Measurements from ENCODE around the gene KCTD3.

KCTD3 gene

GRCh38 chr1:215567491-215568298 is 591 bp downstream of the KCTD3 start:
- Histone ChIP-seq H3K14ac (ENCODE audit: low read length in 2 of 2) (peak overlapping the region in 1 of 2 experiments; percentile 95), H2BK12ac (ENCODE audit: low read length in 2 of 2) (peak overlapping the region in 1 of 2 experiments; percentile 72), H3K4me3 (ENCODE audit: insufficient read depth in 1 of 2, low read depth in 1 of 2, low read length in 2 of 2) (peak overlapping the region; percentile 77 to 92), H2AK5ac (ENCODE audit: low read length, severe bottlenecking) (no peak overlapping the region), H3K23ac (ENCODE audit: low read length in 2 of 2) (peak overlapping the region in 1 of 2 experiments; percentile 57), H2BK15ac (ENCODE audit: low read depth, poor library complexity, severe bottlenecking) (peak overlapping the region; percentile 73), H3K79me1 (replicated peaks; ENCODE audit: low read length, poor library complexity, severe bottlenecking) (no peaks in the 10 kb centered on the region), H3K4ac (ENCODE audit: low read depth in 1 of 2, low read length in 2 of 2) (peak overlapping the region; percentile 57 to 71), H3K36me3 (ENCODE audit: control insufficient read depth in 1 of 2, insufficient read depth in 2 of 2, low read depth in 1 of 2, low read length in 2 of 2) (no peaks in the 10 kb centered on the region), H4K8ac (ENCODE audit: low read length) (peak overlapping the region; percentile 54), H2BK5ac (ENCODE audit: low read depth, low read length, poor library complexity, severe bottlenecking) (peak overlapping the region; percentile 53), H3K9me3 (ENCODE audit: control insufficient read depth, low read length) (no peaks in the 10 kb centered on the region), H4K91ac (ENCODE audit: low read length) (peak overlapping the region; percentile 87), H2BK120ac (ENCODE audit: low read depth, low read length) (peak overlapping the region; percentile 54), H3K9ac (ENCODE audit: low read length) (peak overlapping the region; percentile 98), H2AFZ (ENCODE audit: low read depth, low read length) (peak overlapping the region; percentile 77), H3K4me1 (ENCODE audit: control insufficient read depth, insufficient read depth, low read depth, low read length) (peaks cover 5% of the 10 kb centered on the region), H3K27me3 (ENCODE audit: control insufficient read depth in 1 of 2, insufficient read depth in 1 of 2, low read length in 2 of 2) (no peaks in the 10 kb centered on the region), H3K18ac (ENCODE audit: low read depth in 1 of 2, low read length in 2 of 2) (peak overlapping the region; percentile 90 to 95), H3K27ac (ENCODE audit: low read length, poor library complexity, severe bottlenecking) (peak overlapping the region; percentile 88), H3K4me2 (ENCODE audit: low read length, poor library complexity, severe bottlenecking) (peak overlapping the region; percentile 59)
- DNase-seq: peak; percentile 74
- under 1% methylated on average over 43 of the region's 63 CpGs for WGBS

GRCh38 chr1:215568299-215568692 is 1.2 kb downstream of the KCTD3 start:
- no peak overlapping the region for H2BK120ac ChIP-seq (ENCODE audit: low read depth, low read length)
- H3K4ac ChIP-seq (ENCODE audit: low read depth in 1 of 2, low read length in 2 of 2): no peak overlapping the region
- DNase-seq: peak; percentile 69
- H3K79me1 ChIP-seq (replicated peaks; ENCODE audit: low read length, poor library complexity, severe bottlenecking): no peaks in the 10 kb centered on the region
- peak overlapping the region; percentile 59 for H3K4me2 ChIP-seq (ENCODE audit: low read length, poor library complexity, severe bottlenecking)
- no peak overlapping the region for H2BK5ac ChIP-seq (ENCODE audit: low read depth, low read length, poor library complexity, severe bottlenecking)
- no peak overlapping the region for H2AFZ ChIP-seq (ENCODE audit: low read depth, low read length)
- no peak overlapping the region for H2BK12ac ChIP-seq (ENCODE audit: low read length in 2 of 2)
- H3K27ac ChIP-seq (ENCODE audit: low read length, poor library complexity, severe bottlenecking): peak overlapping the region; percentile 88
- no peaks in the 10 kb centered on the region for H3K36me3 ChIP-seq (ENCODE audit: control insufficient read depth in 1 of 2, insufficient read depth in 2 of 2, low read depth in 1 of 2, low read length in 2 of 2)
- no peak overlapping the region for H2BK15ac ChIP-seq (ENCODE audit: low read depth, poor library complexity, severe bottlenecking)
- H3K4me1 ChIP-seq (ENCODE audit: control insufficient read depth, insufficient read depth, low read depth, low read length): peaks cover 5% of the 10 kb centered on the region
- no peak overlapping the region for H3K23ac ChIP-seq (ENCODE audit: low read length in 2 of 2)
- H2AK5ac ChIP-seq (ENCODE audit: low read length, severe bottlenecking): no peak overlapping the region
- H3K4me3 ChIP-seq (ENCODE audit: insufficient read depth in 1 of 2, low read depth in 1 of 2, low read length in 2 of 2): peak overlapping the region in 1 of 2 experiments; percentile 92
- no peak overlapping the region for H3K14ac ChIP-seq (ENCODE audit: low read length in 2 of 2)
- no peaks in the 10 kb centered on the region for H3K9me3 ChIP-seq (ENCODE audit: control insufficient read depth, low read length)
- no peak overlapping the region for H4K91ac ChIP-seq (ENCODE audit: low read length)
- H3K27me3 ChIP-seq (ENCODE audit: control insufficient read depth in 1 of 2, insufficient read depth in 1 of 2, low read length in 2 of 2): no peaks in the 10 kb centered on the region
- peak overlapping the region in 1 of 2 experiments; percentile 90 for H3K18ac ChIP-seq (ENCODE audit: low read depth in 1 of 2, low read length in 2 of 2)
- H3K9ac ChIP-seq (ENCODE audit: low read length): peak overlapping the region; percentile 98
- no peak overlapping the region for H4K8ac ChIP-seq (ENCODE audit: low read length)
- no CpG with 5 or more reads among the region's 5 CpGs for WGBS

DNA sequence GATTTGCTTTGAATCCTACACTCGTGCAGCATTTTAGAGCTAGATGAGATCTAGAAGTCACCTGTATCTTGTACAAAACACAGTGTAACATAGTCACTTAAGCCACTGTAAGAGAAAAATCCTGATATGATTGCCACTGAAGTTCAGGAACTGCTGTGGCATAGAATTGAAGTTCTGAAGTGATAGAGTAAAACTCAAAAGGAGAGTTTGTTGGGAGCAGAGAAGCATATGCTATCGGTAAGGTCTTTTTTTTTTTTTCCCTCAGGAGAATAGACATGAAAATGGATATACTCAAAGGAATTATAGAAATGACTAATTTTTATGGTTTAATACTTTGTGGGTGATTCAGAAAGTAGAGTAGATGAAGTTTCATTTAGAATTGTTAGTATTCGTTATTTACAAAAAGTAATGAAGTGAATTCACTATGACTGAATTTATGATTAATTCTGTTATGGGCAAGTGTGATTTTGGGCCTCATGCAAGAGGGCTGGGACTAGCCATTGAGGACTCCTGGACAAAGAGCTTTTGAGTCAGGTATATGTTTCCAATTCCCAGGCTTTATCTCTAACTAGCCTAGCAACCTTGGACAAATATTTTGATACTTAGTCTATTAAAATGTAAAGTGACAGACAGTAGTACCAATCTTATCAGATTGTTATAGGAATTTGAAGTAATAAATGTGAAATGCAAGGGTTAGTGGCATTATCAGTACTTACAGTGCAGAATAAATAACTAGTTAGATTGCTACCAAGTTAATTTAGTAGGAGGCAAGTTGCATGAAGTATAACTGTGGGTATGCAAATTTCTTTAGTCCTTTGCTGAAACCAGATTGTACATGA is 3.1 kb downstream of the KCTD3 start:
- H3K36me3 ChIP-seq (ENCODE audit: control insufficient read depth in 1 of 2, insufficient read depth in 2 of 2, low read depth in 1 of 2, low read length in 2 of 2): peaks cover 0 to 5% of the 10 kb centered on the region in 2 experiments
- H2BK5ac ChIP-seq (ENCODE audit: low read depth, low read length, poor library complexity, severe bottlenecking): no peak overlapping the region

GRCh38 chr1:215581896-215582295 is 14.8 kb downstream of the KCTD3 start:
- Histone ChIP-seq H2BK5ac (ENCODE audit: low read depth, low read length, poor library complexity, severe bottlenecking) (no peak overlapping the region), H3K14ac (ENCODE audit: low read length in 2 of 2) (no peak overlapping the region), H3K4me3 (ENCODE audit: insufficient read depth in 1 of 2, low read depth in 1 of 2, low read length in 2 of 2) (no peak overlapping the region), H2BK120ac (ENCODE audit: low read depth, low read length) (no peak overlapping the region), H3K9ac (ENCODE audit: low read length) (no peak overlapping the region), H2BK15ac (ENCODE audit: low read depth, poor library complexity, severe bottlenecking) (no peak overlapping the region), H3K18ac (ENCODE audit: low read depth in 1 of 2, low read length in 2 of 2) (no peak overlapping the region), H3K4ac (ENCODE audit: low read depth in 1 of 2, low read length in 2 of 2) (no peak overlapping the region), H3K23ac (ENCODE audit: low read length in 2 of 2) (no peak overlapping the region), H4K91ac (ENCODE audit: low read length) (no peak overlapping the region), H3K4me2 (ENCODE audit: low read length, poor library complexity, severe bottlenecking) (no peak overlapping the region), H2BK12ac (ENCODE audit: low read length in 2 of 2) (no peak overlapping the region), H3K27me3 (ENCODE audit: control insufficient read depth in 1 of 2, insufficient read depth in 1 of 2, low read length in 2 of 2) (no peaks in the 10 kb centered on the region), H2AFZ (ENCODE audit: low read depth, low read length) (no peak overlapping the region), H3K9me3 (ENCODE audit: control insufficient read depth, low read length) (no peaks in the 10 kb centered on the region), H3K36me3 (ENCODE audit: control insufficient read depth in 1 of 2, insufficient read depth in 2 of 2, low read depth in 1 of 2, low read length in 2 of 2) (peaks cover 4 to 92% of the 10 kb centered on the region in 2 experiments), H4K8ac (ENCODE audit: low read length) (no peak overlapping the region), H3K79me1 (replicated peaks; ENCODE audit: low read length, poor library complexity, severe bottlenecking) (peaks cover 7% of the 10 kb centered on the region), H3K4me1 (ENCODE audit: control insufficient read depth, insufficient read depth, low read depth, low read length) (no peaks in the 10 kb centered on the region), H2AK5ac (ENCODE audit: low read length, severe bottlenecking) (no peak overlapping the region), H3K27ac (ENCODE audit: low read length, poor library complexity, severe bottlenecking) (no peak overlapping the region)
- no peak for DNase-seq
- WGBS: 100% methylated on average over 1 of the region's 2 CpGs

More for the DNA sequence above, 3.1 kb downstream of the KCTD3 start:
- no peak for DNase-seq
- Histone ChIP-seq H2AK5ac (ENCODE audit: low read length, severe bottlenecking) (no peak overlapping the region), H2BK15ac (ENCODE audit: low read depth, poor library complexity, severe bottlenecking) (no peak overlapping the region), H3K4me2 (ENCODE audit: low read length, poor library complexity, severe bottlenecking) (no peak overlapping the region), H3K9me3 (ENCODE audit: control insufficient read depth, low read length) (no peaks in the 10 kb centered on the region), H2AFZ (ENCODE audit: low read depth, low read length) (no peak overlapping the region), H4K91ac (ENCODE audit: low read length) (no peak overlapping the region), H4K8ac (ENCODE audit: low read length) (no peak overlapping the region), H3K9ac (ENCODE audit: low read length) (peak overlapping the region; percentile 98), H3K27me3 (ENCODE audit: control insufficient read depth in 1 of 2, insufficient read depth in 1 of 2, low read length in 2 of 2) (no peaks in the 10 kb centered on the region), H3K18ac (ENCODE audit: low read depth in 1 of 2, low read length in 2 of 2) (no peak overlapping the region), H3K27ac (ENCODE audit: low read length, poor library complexity, severe bottlenecking) (no peak overlapping the region), H3K79me1 (replicated peaks; ENCODE audit: low read length, poor library complexity, severe bottlenecking) (peaks cover 4% of the 10 kb centered on the region), H2BK120ac (ENCODE audit: low read depth, low read length) (no peak overlapping the region), H3K4me1 (ENCODE audit: control insufficient read depth, insufficient read depth, low read depth, low read length) (peaks cover 5% of the 10 kb centered on the region), H2BK12ac (ENCODE audit: low read length in 2 of 2) (no peak overlapping the region), H3K23ac (ENCODE audit: low read length in 2 of 2) (no peak overlapping the region), H3K14ac (ENCODE audit: low read length in 2 of 2) (no peak overlapping the region), H3K4ac (ENCODE audit: low read depth in 1 of 2, low read length in 2 of 2) (no peak overlapping the region), H3K4me3 (ENCODE audit: insufficient read depth in 1 of 2, low read depth in 1 of 2, low read length in 2 of 2) (peak overlapping the region in 1 of 2 experiments; percentile 92)
- WGBS: 96% methylated on average over 2 of the region's 3 CpGs

All from mesenchymal stem cell (in vitro differentiated cells and primary cell).